NT2/D1 (cell line): ENCODE measurements around the gene NAXE.

Experiments used
- SUZ12 ChIP-seq: IDR thresholded peaks from 2 replicates; pipeline ENCODE4 v1.6.1; 2011; ENCODE audit not compliant: insufficient read length, insufficient read depth; ENCODE audit errors: extremely low read depth
- YY1 ChIP-seq: IDR thresholded peaks from 2 replicates; pipeline ENCODE4 v1.6.1; 2011; ENCODE audit not compliant: insufficient read length, insufficient read depth
- ZNF274 ChIP-seq: IDR thresholded peaks from 2 replicates; pipeline ENCODE4 v1.6.1; 2011; ENCODE audit warnings: mild to moderate bottlenecking, low read depth, low read length

GRCh38 chr1:156608981-156609380 lies 17.4 kb downstream of the NAXE start:
- TF ChIP-seq YY1 (no peak), ZNF274 (no peak), SUZ12 (no peak)
